ENCODE data around the gene MTMR1. TPM values are rescaled to one million over a fixed set of nuclear protein-coding genes. Genes with fewer than 3 reads are reported as not detected.

The MTMR1 gene
- total RNA-seq: 22.6 and 34.4 TPM in 2 replicates

GRCh38 chrX:150692831-150693724 lies at the start of gene MTMR1:
Gene MTMR1 (plus strand): TSS chrX:150693396. CDS start chrX:150693531, 135 bp downstream.
- no peak for DNase-seq (ENCODE audit: low read depth)

- no peak for DNase-seq (ENCODE audit: low read depth)
Observed at GRCh38 chrX:150643958-150644357, 49.2 kb upstream of the MTMR1 start.

- DNase-seq (ENCODE audit: low read depth): no peak
Observed at GRCh38 chrX:150644422-150644821, 48.8 kb upstream of the MTMR1 start.

GRCh38 chrX:150647331-150647730 lies 45.9 kb upstream of the MTMR1 start:
- no peak for DNase-seq (ENCODE audit: low read depth)

- no peak for DNase-seq (ENCODE audit: low read depth)
Observed at GRCh38 chrX:150648296-150648940, 44.8 kb upstream of the MTMR1 start.

GRCh38 chrX:150649096-150649870 lies 43.9 kb upstream of the MTMR1 start:
- DNase-seq (ENCODE audit: low read depth): peak; percentile 9

GRCh38 chrX:150651906-150652305 lies 41.3 kb upstream of the MTMR1 start:
- DNase-seq (ENCODE audit: low read depth): no peak

- no peak for DNase-seq (ENCODE audit: low read depth)
Observed at GRCh38 chrX:150655788-150656187, 37.4 kb upstream of the MTMR1 start.

GRCh38 chrX:150663073-150663472 lies 30.1 kb upstream of the MTMR1 start:
- no peak for DNase-seq (ENCODE audit: low read depth)

GRCh38 chrX:150664290-150664689 lies 28.9 kb upstream of the MTMR1 start:
- peak; percentile 68 for DNase-seq (ENCODE audit: low read depth)

GRCh38 chrX:150676221-150676620 lies 17.0 kb upstream of the MTMR1 start:
- DNase-seq (ENCODE audit: low read depth): no peak

- DNase-seq (ENCODE audit: low read depth): peak; percentile 21
Observed at GRCh38 chrX:150680974-150681373, 12.2 kb upstream of the MTMR1 start.

- DNase-seq (ENCODE audit: low read depth): no peak
Observed at GRCh38 chrX:150683112-150683511, 10.1 kb upstream of the MTMR1 start.

- DNase-seq (ENCODE audit: low read depth): peak; percentile 20
Observed at GRCh38 chrX:150683536-150684146, 9.6 kb upstream of the MTMR1 start.

- DNase-seq (ENCODE audit: low read depth): peak; percentile 92
Observed at GRCh38 chrX:150688911-150689451, 4.2 kb upstream of the MTMR1 start.

GRCh38 chrX:150690126-150690525 lies 3.1 kb upstream of the MTMR1 start:
- DNase-seq (ENCODE audit: low read depth): peak; percentile 82

- no peak for DNase-seq (ENCODE audit: low read depth)
Observed at GRCh38 chrX:150692296-150692695, 900 bp upstream of the MTMR1 start.

- peak; percentile 68 for DNase-seq (ENCODE audit: low read depth)
Observed at GRCh38 chrX:150693725-150694574, 754 bp downstream of the MTMR1 start.

GRCh38 chrX:150694738-150695410 lies 1.7 kb downstream of the MTMR1 start:
- no peak for DNase-seq (ENCODE audit: low read depth)

- no peak for DNase-seq (ENCODE audit: low read depth)
Observed at GRCh38 chrX:150696331-150696730, 3.1 kb downstream of the MTMR1 start.

Measured in renal cortical epithelial cell (primary cell).